Nephron progenitor cell (in vitro differentiated cells): ENCODE results near the gene ELF5.

Source experiments
- DNase-seq: peaks from one replicate; pipeline ENCODE4 v3.0.0; 2021
- H3K27ac Mint-ChIP-seq: 2 replicates; pipeline ENCODE4 v1.8.0; 2021; ENCODE audit warnings: mild to moderate bottlenecking, moderate library complexity, mixed read lengths
- H3K27me3 Mint-ChIP-seq: 2 replicates; pipeline ENCODE4 v1.8.0; 2021; ENCODE audit warnings: mild to moderate bottlenecking, low read depth, mixed read lengths; ENCODE audit not compliant: poor library complexity
- H3K36me3 Mint-ChIP-seq: 2 replicates; pipeline ENCODE4 v1.8.0; 2021; ENCODE audit warnings: low read depth, mixed read lengths
- H3K4me1 Mint-ChIP-seq: 2 replicates; pipeline ENCODE4 v1.8.0; 2021; ENCODE audit warnings: mixed read lengths
- H3K4me3 Mint-ChIP-seq: 2 replicates; pipeline ENCODE4 v1.8.0; 2021; ENCODE audit warnings: mild to moderate bottlenecking, moderate library complexity, mixed read lengths
- H3K9me3 Mint-ChIP-seq: 2 replicates; pipeline ENCODE4 v1.8.0; 2021; ENCODE audit warnings: mild to moderate bottlenecking, moderate library complexity, mixed read lengths
- TF ChIP-seq, protein P1 (sequence below): fragments of 200-600 bp; sonication (generic); IDR thresholded peaks from 2 replicates; pipeline ENCODE4 v1.5.0; 2021; ENCODE audit warnings: antibody characterized with exemption

ELF5 gene

DNA sequence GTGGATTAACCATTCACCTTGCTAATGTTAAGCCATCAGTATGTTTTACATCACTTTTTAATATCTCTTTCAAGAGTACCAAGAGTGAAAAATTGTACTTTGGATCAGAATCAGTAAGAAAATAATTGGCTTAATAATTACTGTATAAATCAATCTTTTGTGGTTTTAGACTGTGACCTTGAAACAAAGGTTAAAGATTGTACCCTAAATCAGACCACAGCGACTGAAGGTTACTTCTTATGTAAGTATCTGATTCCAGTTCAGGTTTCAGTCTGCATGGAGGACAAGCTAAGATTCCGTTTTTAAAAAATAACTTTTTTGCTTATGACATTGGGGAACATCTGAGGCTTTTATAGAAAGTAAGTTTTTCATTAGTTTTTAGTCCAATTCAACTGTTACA, 56.0 kb downstream of the ELF5 start:
- no peaks in the 10 kb centered on the region for H3K4me1 Mint-ChIP-seq
- peaks cover 10% of the 10 kb centered on the region for H3K36me3 Mint-ChIP-seq
- no peak overlapping the region for H3K27ac Mint-ChIP-seq
- no peaks in the 10 kb centered on the region for H3K27me3 Mint-ChIP-seq
- no peak for DNase-seq
- no peaks in the 10 kb centered on the region for H3K9me3 Mint-ChIP-seq
- no peak overlapping the region for H3K4me3 Mint-ChIP-seq
- TF ChIP-seq, protein P1, sequence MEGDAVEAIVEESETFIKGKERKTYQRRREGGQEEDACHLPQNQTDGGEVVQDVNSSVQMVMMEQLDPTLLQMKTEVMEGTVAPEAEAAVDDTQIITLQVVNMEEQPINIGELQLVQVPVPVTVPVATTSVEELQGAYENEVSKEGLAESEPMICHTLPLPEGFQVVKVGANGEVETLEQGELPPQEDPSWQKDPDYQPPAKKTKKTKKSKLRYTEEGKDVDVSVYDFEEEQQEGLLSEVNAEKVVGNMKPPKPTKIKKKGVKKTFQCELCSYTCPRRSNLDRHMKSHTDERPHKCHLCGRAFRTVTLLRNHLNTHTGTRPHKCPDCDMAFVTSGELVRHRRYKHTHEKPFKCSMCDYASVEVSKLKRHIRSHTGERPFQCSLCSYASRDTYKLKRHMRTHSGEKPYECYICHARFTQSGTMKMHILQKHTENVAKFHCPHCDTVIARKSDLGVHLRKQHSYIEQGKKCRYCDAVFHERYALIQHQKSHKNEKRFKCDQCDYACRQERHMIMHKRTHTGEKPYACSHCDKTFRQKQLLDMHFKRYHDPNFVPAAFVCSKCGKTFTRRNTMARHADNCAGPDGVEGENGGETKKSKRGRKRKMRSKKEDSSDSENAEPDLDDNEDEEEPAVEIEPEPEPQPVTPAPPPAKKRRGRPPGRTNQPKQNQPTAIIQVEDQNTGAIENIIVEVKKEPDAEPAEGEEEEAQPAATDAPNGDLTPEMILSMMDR = no peak

DNA sequence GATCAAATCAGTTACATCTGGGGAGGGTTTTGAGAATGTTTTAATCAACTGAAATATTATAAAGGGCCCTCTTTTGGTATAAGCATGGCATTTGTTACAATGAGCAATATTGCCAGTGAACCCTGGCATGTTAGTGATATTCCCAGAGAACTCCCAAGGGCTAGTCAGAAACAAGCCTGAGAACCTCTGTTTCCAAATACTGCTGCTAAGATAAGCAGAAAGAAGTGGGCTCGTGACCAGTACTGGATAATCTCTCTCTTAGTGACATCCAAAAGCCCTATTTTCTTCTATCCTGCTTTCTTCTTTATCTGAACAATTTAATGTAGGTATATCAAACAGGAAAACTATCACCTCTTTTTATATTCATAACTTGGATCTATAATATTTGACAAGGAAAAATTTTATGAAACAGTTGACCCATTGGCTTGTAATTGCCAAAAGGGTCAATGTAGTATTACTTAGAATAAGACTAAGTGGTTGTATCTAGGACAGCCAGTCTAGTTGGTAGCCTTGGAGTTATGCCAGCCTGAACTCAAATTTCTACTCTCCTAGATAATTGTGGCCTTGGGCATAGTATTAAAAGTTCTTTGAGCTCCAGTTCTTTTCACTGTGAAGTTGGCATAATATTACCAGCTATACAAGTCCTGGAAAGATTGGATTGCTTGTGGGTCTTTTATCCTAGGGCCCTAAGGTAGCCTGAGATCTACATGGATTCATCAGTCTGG, 59.1 kb downstream of the ELF5 start:
- H3K9me3 Mint-ChIP-seq = no peaks in the 10 kb centered on the region
- no peaks in the 10 kb centered on the region for H3K27me3 Mint-ChIP-seq

DNA sequence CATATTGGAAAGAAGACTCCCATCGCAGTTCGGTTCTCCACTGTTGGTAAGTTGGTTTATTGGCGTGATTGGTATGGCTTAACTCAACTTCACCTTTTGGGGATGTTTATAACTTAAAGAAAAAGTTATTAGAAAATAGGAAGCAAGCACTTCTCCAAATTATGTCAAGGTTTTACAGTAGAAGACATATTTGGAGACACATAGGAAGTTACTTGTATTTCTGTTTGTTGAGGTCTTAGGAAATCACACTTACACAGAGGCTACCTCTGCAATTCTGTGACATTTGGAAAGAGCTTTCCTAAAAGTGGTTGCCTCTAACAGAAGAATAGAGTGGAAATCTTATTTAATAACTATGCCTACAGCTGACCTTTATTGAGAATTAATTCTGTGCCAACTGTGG, 62.5 kb downstream of the ELF5 start:
- TF ChIP-seq, protein P1 = no peak
- H3K27ac Mint-ChIP-seq = no peak overlapping the region
- no peak overlapping the region for H3K4me3 Mint-ChIP-seq
- DNase-seq = no peak
- no peaks in the 10 kb centered on the region for H3K9me3 Mint-ChIP-seq
- H3K4me1 Mint-ChIP-seq = no peaks in the 10 kb centered on the region
- no peaks in the 10 kb centered on the region for H3K36me3 Mint-ChIP-seq
- H3K27me3 Mint-ChIP-seq = no peaks in the 10 kb centered on the region

More for the DNA sequence above, 59.1 kb downstream of the ELF5 start:
- Mint-ChIP-seq H3K4me3 (no peak overlapping the region), H3K36me3 (no peaks in the 10 kb centered on the region), H3K27ac (no peak overlapping the region), H3K4me1 (no peaks in the 10 kb centered on the region)
- DNase-seq = no peak
- TF ChIP-seq, protein P1 = no peak

DNA sequence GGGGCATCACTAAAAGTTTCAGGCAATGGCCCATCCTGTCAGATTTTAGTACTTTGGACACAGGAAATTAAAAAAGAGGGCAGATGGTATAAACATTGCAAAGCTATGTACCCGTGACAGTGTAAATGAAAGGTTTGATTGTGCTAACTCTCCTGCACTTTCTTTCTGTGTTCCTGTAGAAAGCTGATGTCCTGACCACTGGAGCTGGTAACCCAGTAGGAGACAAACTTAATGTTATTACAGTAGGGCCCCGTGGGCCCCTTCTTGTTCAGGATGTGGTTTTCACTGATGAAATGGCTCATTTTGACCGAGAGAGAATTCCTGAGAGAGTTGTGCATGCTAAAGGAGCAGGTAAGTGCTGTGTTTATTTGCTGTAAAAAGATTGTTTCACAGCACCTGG, 64.6 kb downstream of the ELF5 start:
- Mint-ChIP-seq H3K36me3 (no peaks in the 10 kb centered on the region), H3K27me3 (no peaks in the 10 kb centered on the region), H3K4me1 (no peaks in the 10 kb centered on the region), H3K9me3 (no peaks in the 10 kb centered on the region), H3K4me3 (no peak overlapping the region), H3K27ac (no peak overlapping the region)
- no peak for DNase-seq
- TF ChIP-seq, protein P1 = no peak

DNA sequence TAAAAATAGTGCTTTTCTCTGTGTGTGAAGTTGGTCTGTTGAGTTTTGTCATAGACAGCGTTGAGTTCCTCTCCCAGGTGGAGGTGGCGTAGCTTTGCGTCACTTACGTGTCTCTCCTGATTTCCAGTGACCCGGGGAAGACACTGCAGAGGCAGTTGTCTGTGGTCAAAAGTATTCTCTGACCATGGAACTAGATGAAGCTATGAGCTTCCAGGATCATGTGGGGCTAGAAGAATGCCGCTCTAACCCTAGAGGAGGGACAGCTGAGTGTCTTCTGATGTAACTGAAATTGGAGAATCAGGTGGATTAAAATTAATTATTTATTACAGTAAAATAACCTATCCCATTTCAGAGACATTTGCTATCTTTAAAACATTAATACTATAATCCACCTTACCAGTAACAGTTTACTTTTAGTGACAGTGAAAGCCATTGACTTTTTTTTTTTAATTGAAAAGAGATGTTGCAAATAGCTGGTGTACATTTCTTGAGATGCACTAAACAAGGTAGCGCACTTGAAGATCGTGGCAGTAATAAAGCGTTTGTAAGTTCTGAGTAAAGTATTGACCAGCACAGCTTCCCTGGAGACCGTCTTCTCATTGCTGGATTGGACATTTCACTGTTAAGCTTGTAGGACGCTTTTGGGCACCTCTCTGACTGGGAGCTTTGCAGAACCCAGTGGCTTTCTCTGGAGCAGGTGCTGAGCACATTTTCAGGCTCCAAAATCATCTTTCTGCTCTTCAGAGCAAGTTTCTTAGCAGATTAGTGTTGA, 65.2 kb downstream of the ELF5 start:
- Mint-ChIP-seq H3K27ac (no peak overlapping the region), H3K9me3 (no peaks in the 10 kb centered on the region), H3K4me3 (no peak overlapping the region), H3K27me3 (no peaks in the 10 kb centered on the region), H3K4me1 (no peaks in the 10 kb centered on the region), H3K36me3 (no peaks in the 10 kb centered on the region)
- no peak for DNase-seq
- TF ChIP-seq, protein P1 = no peak
